Right lobe of liver (tissue), 4 donors: ENCODE data around the gene C3orf52.

ENCODE experiments used
- CTCF ChIP-seq, 4 donors: fragments of 200-600 bp in 3 of 4; fragments of 450-650 bp in 1 of 4; IDR thresholded peaks; one replicate each; pipeline versions ENCODE4 v1.5.1 to v1.8.0; 2016 to 2022; ENCODE audit warnings: antibody characterized with exemption in 4 of 4, mild to moderate bottlenecking in 2 of 4
- POLR2A ChIP-seq: fragments of 450-650 bp; IDR thresholded peaks from one replicate; pipeline ENCODE4 v1.6.1; 2017; ENCODE audit warnings: antibody characterized with exemption, mild to moderate bottlenecking
- donor health status: DM: no; HTN: no; CAD: no.
- donor health status: DM: no; HTN: no; CAD: no.
- donor health status: DM: no; HTN: yes; CAD: no.

GRCh38 chr3:112122870-112123269 lies 36.7 kb downstream of the C3orf52 start:
- TF ChIP-seq CTCF (IDR thresholded peaks at IDR 0.05) (no peak), POLR2A (no peak)
